Hematopoietic multipotent progenitor cell (in vitro differentiated cells): Measurements from ENCODE around the gene CD164L2. TPM values are rescaled to one million over a fixed set of nuclear protein-coding genes. Genes with fewer than 3 reads are reported as not detected.
A peak's percentile ranks its signal among the peaks of the same experiment; 100 is the strongest.
"Not testable (repeated sequence)": the region's sequence is repeated elsewhere in the genome, so short reads cannot be mapped to it uniquely, and the experiment has no call there.

Experiments used
- DNase-seq, 3 donors: peaks; one replicate each; pipeline ENCODE4 v3.0.0-alpha.2; 2011 to 2015; ENCODE audit warnings: low read depth in 2 of 3, low spot score in 2 of 3
- total RNA-seq: library from RNA; depleted of rRNA; stranded (reverse); fragments of >200 nt; gene quantifications from one replicate; pipeline ENCODE4 v1.2.3, GENCODE V29; 2012

CD164L2 gene
- total RNA-seq, 1 donor = under 0.01 TPM

- peak in 2 of 3 donors; percentile 62 to 63 for DNase-seq
Observed at GRCh38 chr1:27391511-27392095, 8.5 kb upstream of the CD164L2 start.

- DNase-seq = peak; percentile 53 to 59 (median 53)
Observed at GRCh38 chr1:27388337-27389005, 5.3 kb upstream of the CD164L2 start.

DNA sequence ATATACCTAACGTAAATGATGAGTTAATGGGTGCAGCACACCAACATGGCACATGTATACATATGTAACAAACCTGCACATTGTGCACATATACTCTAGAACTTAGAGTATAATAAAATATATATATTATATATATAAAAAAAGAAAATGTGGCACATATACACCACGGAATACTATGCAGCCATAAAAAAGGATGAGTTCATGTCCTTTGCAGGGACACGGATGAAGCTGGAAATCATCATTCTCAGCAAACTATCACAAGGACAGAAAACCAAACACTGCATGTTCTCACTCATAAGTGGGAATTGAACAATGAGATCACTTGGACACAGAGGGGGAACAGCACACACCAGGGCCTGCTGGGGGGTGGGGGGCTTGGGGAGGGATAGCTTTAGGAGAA lies 1.7 kb upstream of the CD164L2 start:
- not testable (repeated sequence) for DNase-seq

GRCh38 chr1:27383661-27384060 lies 528 bp upstream of the CD164L2 start:
- no peak for DNase-seq

- no peak for DNase-seq
Observed at GRCh38 chr1:27381969-27382762, 967 bp downstream of the CD164L2 start.

DNA sequence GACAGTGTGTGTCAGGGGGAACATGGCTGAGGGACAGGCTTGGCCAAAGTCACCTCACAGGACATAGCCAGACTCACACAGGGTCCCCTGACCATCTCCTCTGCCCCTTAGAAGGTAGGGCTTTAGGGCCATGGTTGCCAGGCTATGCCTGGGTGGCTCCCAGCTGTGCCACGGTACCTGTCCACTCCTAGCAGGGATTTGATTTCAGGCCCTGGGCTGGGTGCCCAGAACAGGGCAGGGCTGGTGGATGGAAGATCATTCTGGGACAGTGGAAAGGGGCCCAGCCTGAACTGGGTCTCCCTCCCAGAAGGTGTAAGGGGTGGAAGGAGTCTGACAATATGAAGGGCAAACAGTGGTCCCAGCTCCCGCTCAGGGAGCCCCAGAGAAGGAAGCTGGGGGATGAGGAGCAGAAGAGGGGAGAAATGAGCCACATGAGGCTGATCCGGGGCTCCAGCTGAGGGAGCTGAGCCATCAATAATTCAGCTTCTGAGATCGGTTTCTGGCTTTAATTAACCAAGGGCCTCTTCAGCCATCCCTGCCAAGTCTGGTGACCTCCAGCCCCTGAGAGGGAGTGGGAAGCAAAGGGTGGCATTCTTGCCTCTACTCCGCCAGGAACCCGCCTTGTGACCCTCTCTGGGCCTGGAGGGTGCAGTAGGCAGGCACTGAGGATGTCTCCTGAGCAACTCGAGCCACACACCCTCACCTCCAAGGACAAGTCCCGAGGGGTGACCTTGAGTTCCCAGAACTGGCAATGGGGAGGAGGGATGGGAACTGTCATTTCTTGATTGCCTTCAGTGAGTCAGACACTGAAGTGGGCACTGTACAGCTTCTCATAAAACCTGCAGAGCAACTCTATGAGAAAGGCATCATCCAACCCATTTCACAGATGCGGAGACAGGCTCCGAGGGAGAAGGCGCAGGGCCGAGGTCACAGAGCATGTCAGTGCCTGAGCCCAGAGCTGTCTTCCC lies 2.1 kb downstream of the CD164L2 start:
- DNase-seq = no peak

- DNase-seq = no peak
Observed at GRCh38 chr1:27380224-27380623, 2.9 kb downstream of the CD164L2 start.

GRCh38 chr1:27379564-27380122 lies 3.5 kb downstream of the CD164L2 start:
- no peak for DNase-seq

DNA sequence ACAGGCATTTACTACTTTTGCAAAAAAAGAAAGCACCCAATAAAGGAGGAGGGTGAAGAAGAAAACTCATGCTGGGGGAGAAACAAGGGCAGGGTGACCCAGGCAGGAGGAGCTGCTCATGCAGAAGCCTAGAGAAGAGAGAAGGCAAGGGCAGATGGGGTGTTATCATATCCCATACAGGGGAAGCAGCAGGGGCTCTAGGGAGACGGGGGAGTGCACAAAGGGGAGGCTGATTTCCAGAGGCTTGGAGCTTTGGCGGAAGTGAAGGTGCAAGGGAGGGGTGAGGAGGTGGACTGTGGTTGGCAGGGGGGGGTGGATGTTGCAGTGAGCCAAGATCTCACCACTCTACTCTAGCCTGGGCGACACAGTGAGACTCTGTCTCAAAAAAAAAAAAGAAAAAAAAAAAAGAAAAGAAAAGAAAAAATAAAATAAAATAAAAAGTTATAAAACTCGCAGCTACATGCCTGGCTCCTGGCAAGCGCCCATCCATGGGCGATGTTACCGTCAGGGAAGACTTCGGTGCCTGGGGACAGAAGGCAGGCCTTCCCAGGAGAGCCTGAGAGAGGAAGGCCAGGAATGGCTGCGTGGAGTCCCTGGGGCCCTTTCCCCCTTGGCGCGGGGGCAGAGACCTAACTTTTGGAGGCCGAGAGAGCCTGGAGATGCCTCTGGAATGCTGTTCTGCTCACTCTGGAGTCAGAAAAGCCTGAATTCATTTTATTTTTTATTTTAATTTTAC lies 5.2 kb downstream of the CD164L2 start:
- no peak for DNase-seq

- no peak for DNase-seq
Observed at GRCh38 chr1:27374362-27375086, 8.6 kb downstream of the CD164L2 start, which contains the start of gene FCN3. Gene FCN3, minus strand, starts transcription at chr1:27374824. Its CDS starts 6 bp downstream, at chr1:27374818.

DNA sequence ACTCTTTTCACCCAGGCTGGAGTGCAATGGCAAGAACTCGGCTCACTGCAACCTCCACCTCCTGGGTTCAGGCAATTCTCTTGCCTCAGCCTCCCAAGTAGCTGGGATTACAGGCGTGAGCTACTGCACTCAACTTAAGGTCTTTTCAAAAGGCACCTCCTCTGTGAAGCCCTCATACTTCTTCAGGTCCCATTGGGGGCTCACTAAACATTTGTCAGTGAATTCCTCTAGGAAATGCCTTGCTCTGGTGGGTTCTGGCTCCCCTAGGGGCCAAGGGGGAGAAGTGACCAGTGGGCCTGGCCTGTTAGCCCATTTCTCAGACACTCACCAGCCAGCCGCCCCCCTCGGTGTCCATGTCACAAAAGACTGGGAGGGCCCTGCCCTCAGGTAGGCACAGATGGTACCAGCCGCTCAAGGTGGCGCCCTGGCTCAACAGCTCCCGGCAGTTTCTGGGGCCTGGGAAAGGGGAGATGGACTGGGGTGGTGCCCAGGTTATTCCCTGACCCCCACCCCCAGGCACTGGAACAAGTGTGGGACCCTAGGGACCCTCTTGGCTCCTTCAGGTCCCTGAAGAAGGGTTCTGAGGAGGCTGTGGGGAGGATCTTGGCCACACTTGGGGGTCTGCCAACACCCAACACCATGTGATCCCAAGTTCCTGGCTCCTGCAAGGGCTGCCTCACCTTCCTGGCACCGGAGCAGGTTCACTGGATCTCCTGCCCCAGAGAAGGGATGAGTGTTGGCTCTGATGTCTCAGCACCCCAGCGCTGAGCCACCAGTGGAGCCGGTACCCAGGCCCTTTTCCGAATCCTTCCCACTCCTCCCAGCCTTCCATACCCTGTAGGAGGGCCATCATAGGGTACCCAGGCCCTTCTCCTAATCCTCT lies 10.1 kb downstream of the CD164L2 start:
- no peak for DNase-seq

DNA sequence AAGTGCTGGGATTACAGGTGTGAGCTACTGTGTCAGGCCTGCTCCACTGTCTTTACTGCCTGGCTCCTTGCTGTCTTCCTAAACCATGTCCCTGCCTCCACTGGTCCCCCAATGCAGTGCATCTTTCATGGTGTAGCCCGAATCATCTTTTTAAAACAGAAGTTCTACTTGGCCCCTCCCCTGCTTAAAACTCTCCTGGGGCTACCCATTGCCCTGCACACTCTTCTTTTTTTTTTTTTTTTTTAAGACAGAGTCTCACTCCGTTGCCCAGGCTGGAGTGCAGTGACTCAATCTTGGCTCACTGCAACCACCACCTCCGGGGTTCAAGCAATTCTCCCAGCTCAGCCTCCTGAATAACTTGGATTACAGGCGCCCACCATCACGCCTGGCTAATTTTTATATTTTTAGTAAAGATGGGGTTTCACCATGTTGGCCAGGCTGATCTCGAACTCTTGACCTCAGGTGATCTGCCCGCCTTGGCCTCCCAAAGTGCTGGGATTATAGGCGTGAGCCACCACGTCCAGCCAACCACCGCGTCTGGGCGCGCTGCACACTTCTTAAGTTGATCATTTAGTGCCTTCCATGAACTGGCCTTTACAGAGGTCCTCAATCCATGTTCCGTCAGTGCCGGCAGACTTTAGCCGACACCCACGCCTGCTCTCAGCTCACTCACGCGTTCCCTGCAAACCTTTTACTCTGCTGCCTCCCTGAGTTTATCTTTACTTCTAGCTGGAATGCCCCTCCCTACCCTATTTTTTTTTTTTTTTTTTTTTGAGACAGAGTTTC lies 10.9 kb downstream of the CD164L2 start:
- DNase-seq = no peak

- peak in 2 of 3 donors; percentile 94 to 96 for DNase-seq
Observed at GRCh38 chr1:27368869-27369582, 14.1 kb downstream of the CD164L2 start.

GRCh38 chr1:27367160-27367650 lies 15.9 kb downstream of the CD164L2 start:
- DNase-seq = no peak

- peak in 2 of 3 donors; percentile 49 to 56 for DNase-seq
Observed at GRCh38 chr1:27366411-27367159, 16.5 kb downstream of the CD164L2 start, which contains the start of gene MAP3K6. Gene MAP3K6, minus strand, starts transcription at chr1:27366961. Its CDS starts 364 bp downstream, at chr1:27366597.

GRCh38 chr1:27366113-27366410 lies 17.1 kb downstream of the CD164L2 start:
- DNase-seq = peak in 2 of 3 donors; percentile 71 to 77
